Muscle layer of duodenum (tissue), 2 donors: ENCODE data around the gene BCL2.

ENCODE experiments used
- H3K27ac ChIP-seq: one replicate; pipeline ENCODE4 v1.7.0; 2013; ENCODE audit warnings: mild to moderate bottlenecking, low read length
- H3K27me3 ChIP-seq: one replicate; pipeline ENCODE4 v1.7.0; 2013; ENCODE audit warnings: low read depth, mild to moderate bottlenecking, control low read depth, low read length
- H3K36me3 ChIP-seq, 2 donors: one replicate each; pipeline ENCODE4 v1.7.0; 2013; ENCODE audit warnings: low read length in 2 of 2, control low read depth in 1 of 2, mild to moderate bottlenecking in 1 of 2; ENCODE audit not compliant: insufficient read depth in 2 of 2, control insufficient read depth in 1 of 2
- H3K4me1 ChIP-seq, 2 donors: one replicate each; pipeline ENCODE4 v1.7.0; 2013; ENCODE audit warnings: low read length in 2 of 2, mild to moderate bottlenecking in 2 of 2, control low read depth in 1 of 2, moderate library complexity in 1 of 2; ENCODE audit not compliant: insufficient read depth in 2 of 2, control insufficient read depth in 1 of 2
- H3K4me3 ChIP-seq, 2 donors: one replicate each; pipeline ENCODE4 v1.7.0; 2013; ENCODE audit warnings: low read length in 2 of 2, low read depth in 1 of 2, mild to moderate bottlenecking in 1 of 2
- H3K9me3 ChIP-seq, 2 donors: one replicate each; pipeline ENCODE4 v1.7.0; 2013; ENCODE audit warnings: low read length in 2 of 2, control low read depth in 1 of 2, mild to moderate bottlenecking in 1 of 2; ENCODE audit not compliant: control insufficient read depth in 1 of 2
- donor health status: healthy.

Gene BCL2

DNA sequence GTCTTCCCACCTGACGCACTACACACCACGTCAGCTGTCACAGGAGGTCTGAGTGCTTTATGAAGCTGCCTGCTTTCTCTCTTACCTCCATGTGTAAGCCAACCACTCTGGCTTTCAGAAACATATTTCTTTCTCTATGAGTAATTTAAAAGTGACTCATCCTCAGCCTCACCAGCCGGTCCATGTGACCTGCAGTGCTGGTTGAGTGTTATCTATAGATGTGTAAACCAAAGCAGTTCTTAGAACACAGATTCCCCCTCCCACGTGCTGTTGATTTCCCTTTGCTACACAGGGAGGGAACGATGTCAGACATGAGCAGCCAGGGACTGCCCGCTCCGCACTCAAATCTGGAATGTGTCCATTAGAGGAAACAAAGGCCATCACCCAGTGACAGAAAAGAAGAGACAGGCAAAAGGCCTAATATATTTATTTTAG, 157.8 kb downstream of the BCL2 start:
- Histone ChIP-seq H3K4me3 (no peak overlapping the region), H3K36me3 (no peaks in the 10 kb centered on the region), H3K4me1 (peaks cover 13 to 14% of the 10 kb centered on the region in 2 donors), H3K27ac (peak overlapping the region; percentile 72), H3K27me3 (no peaks in the 10 kb centered on the region), H3K9me3 (no peaks in the 10 kb centered on the region)

GRCh38 chr18:63161032-63161760, 158.4 kb downstream of the BCL2 start:
- Histone ChIP-seq H3K27ac (peak overlapping the region; percentile 72), H3K4me3 (no peak overlapping the region), H3K4me1 (peaks cover 13 to 14% of the 10 kb centered on the region in 2 donors), H3K36me3 (no peaks in the 10 kb centered on the region), H3K27me3 (no peaks in the 10 kb centered on the region), H3K9me3 (no peaks in the 10 kb centered on the region)

GRCh38 chr18:63160172-63160995, 159.2 kb downstream of the BCL2 start:
- no peaks in the 10 kb centered on the region for H3K9me3 ChIP-seq
- no peak overlapping the region for H3K4me3 ChIP-seq

DNA sequence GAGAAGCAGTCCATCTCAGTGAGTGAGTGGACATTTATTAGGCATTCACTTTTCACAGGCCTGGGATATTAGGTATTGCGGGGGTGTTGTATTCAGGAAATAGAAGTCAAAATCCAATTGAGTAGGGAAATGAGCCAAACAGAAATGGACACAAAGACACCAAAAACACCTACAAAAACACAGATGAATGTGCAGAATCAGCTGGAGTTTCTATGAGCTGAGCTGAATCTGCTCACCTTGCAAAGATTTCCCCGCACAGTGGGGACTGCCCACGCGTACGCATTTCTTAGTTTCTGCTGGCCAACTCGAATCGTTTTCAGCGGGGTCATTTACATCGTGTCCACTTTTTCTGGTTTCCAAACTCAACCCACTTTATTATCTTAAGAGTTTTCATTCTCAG, 160.0 kb downstream of the BCL2 start:
- peak overlapping the region; percentile 3 for H3K27ac ChIP-seq
- H3K4me1 ChIP-seq = peaks cover 14 to 22% of the 10 kb centered on the region in 2 donors
- no peaks in the 10 kb centered on the region for H3K27me3 ChIP-seq
- H3K4me3 ChIP-seq = no peak overlapping the region
- no peaks in the 10 kb centered on the region for H3K9me3 ChIP-seq
- no peaks in the 10 kb centered on the region for H3K36me3 ChIP-seq

More at GRCh38 chr18:63160172-63160995, 159.2 kb downstream of the BCL2 start:
- no peaks in the 10 kb centered on the region for H3K27me3 ChIP-seq
- no peaks in the 10 kb centered on the region for H3K36me3 ChIP-seq
- H3K4me1 ChIP-seq = peaks cover 14 to 18% of the 10 kb centered on the region in 2 donors
- peak overlapping the region; percentile 72 for H3K27ac ChIP-seq

DNA sequence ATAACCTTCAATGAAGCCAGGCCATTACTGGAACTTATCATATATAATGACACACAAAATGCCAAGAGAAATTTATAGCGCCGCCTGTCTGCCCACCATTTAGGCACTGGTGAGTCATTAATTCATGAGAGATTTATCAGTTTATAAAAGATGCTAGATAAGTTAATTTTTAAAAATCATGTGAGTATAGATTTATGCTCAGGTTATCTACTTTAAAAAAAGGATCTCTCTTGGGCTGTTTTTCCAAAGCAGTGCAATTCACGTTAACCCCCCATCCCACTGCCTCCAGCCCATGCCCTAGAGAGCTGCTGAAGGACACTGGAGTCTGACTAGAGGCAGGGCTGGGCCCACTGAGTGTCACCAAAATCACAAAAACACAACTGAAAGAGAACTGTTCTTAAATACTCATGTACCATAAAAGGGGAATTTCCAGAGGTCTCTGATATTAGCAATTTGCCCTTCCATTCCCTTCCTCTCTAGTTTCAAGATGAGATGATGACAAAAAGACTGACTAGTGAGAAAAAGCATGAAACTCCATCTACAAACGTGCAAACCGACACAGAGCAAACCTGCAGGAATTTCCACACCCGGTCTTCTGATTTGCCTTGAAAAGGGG, 160.8 kb downstream of the BCL2 start:
- Histone ChIP-seq H3K27ac (peak overlapping the region; percentile 3), H3K27me3 (no peaks in the 10 kb centered on the region), H3K4me1 (peaks cover 14 to 22% of the 10 kb centered on the region in 2 donors), H3K4me3 (no peak overlapping the region), H3K36me3 (no peaks in the 10 kb centered on the region), H3K9me3 (no peaks in the 10 kb centered on the region)

- Histone ChIP-seq H3K9me3 (no peaks in the 10 kb centered on the region), H3K27ac (peak overlapping the region; percentile 37), H3K36me3 (no peaks in the 10 kb centered on the region), H3K4me3 (no peak overlapping the region), H3K27me3 (no peaks in the 10 kb centered on the region), H3K4me1 (peaks cover 14 to 22% of the 10 kb centered on the region in 2 donors)
These were observed 161.4 kb downstream of the BCL2 start for GRCh38 chr18:63158012-63158631.

GRCh38 chr18:63157293-63158011, 162.1 kb downstream of the BCL2 start:
- H3K4me3 ChIP-seq = no peak overlapping the region
- H3K27me3 ChIP-seq = no peaks in the 10 kb centered on the region
- peak overlapping the region; percentile 37 for H3K27ac ChIP-seq
- H3K4me1 ChIP-seq = peaks cover 14 to 22% of the 10 kb centered on the region in 2 donors
- no peaks in the 10 kb centered on the region for H3K9me3 ChIP-seq
- no peaks in the 10 kb centered on the region for H3K36me3 ChIP-seq

DNA sequence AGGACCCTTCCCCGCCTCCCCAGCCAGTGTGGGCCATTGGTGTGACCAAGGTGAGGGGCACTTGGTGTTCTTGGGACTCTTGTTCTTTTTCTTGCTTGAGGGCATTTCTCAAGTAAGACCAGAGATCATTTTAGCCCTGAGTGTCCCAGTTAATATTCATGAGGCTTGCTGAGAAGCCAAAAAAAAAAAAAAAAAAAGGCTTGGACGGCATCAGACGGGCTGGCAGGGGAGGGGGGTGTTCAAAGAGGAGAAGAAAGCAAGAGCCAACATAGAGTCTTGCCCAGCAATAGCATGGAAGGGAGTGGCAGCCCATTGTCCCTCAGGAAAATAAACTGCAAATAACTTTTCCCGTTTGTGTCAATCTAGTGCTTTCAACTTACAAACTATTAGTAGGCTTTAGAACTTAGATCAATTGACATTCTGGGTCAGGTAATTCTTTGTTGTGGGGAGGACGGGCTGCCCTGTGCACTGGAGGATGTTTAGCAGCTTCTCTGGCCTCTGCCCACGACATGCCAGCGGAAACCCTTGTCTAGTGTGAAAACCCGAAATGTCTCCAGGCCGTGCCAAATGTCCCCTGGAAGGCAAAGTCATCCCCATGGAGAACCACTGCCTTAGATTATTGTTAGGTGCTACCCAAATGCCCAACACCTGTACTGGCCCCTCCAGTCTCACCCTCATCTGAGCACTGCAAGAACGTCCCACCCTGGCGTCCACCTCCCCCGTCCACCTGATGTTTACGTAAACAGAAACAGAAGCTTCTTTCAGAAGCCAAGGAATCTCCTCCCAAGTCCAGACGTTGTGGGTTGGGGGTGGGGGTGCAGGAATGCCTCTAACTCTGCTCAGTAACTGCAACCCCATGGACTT, 163.4 kb downstream of the BCL2 start:
- H3K4me3 ChIP-seq = no peak overlapping the region

DNA sequence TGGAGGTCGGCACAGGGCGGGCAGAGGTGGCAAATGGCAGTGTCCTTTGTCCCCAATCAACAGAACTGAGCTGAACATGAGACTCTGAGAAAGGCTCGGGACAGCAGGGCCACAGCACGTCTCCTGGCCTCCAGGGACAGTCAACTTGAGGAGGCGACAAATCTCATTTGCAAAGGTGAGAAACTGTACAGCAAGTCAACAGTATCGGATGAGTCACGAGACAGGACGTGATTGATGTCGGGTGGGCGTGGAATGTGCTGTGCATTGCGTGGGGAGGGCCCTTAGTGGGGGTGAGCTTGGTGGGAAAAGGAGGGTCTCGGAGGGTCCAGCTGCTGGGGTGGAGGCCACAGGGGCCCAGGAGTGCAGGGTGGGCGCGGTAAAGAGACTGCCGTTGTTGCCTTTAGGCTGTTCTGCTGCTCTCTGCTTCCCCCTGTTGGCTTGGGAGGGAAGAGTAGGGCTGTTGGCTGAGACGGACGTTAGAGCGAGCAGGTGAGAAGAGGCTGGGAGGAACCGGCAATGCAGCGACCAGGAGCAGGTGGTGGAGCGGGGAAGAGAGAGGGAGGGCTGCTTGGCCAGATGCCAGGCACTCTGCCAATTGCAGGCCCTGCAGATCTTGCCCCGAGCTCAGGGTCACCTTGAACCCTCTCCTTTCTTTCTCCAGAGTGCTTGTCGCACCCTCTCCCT, 164.3 kb downstream of the BCL2 start:
- no peaks in the 10 kb centered on the region for H3K27me3 ChIP-seq
- peak overlapping the region; percentile 23 for H3K27ac ChIP-seq
- H3K4me1 ChIP-seq = peaks cover 0 to 9% of the 10 kb centered on the region in 2 donors
- H3K9me3 ChIP-seq = no peaks in the 10 kb centered on the region
- peak overlapping the region; percentile 41 to 45 for H3K4me3 ChIP-seq
- H3K36me3 ChIP-seq = no peaks in the 10 kb centered on the region

More for the DNA sequence above, 163.4 kb downstream of the BCL2 start:
- peaks cover 2 to 14% of the 10 kb centered on the region in 2 donors for H3K4me1 ChIP-seq
- no peaks in the 10 kb centered on the region for H3K36me3 ChIP-seq
- no peaks in the 10 kb centered on the region for H3K9me3 ChIP-seq
- no peaks in the 10 kb centered on the region for H3K27me3 ChIP-seq
- H3K27ac ChIP-seq = peak overlapping the region; percentile 23
